ENCODE results near the gene LAS1L. TPM values are rescaled to one million over a fixed set of nuclear protein-coding genes. Genes with fewer than 3 reads are reported as not detected.
"Not testable (repeated sequence)": the region's sequence is repeated elsewhere in the genome, so short reads cannot be mapped to it uniquely, and the experiment has no call there.

The LAS1L gene
- total RNA-seq, 2 experiments from 2014 or later = 47.4 to 51.6 TPM

DNA sequence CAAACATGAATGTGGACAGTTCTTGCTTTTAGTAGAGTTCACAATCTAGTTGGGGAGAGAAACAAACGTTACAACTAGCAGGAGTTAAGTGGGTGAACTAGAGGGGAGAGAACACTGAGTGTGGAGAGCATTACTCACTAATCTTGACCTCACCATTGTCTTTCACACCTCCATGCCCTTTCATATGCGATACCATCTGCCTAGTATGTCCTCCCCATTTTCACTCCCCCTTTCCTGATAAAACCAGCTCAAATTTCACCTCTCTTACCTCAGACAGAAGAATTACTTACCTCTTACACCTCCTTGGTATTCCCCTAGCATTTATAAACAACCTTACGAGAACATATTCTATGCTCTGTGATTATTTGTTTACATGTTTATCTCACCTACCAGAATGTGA lies 53.6 kb downstream of the LAS1L start:
- Histone ChIP-seq H3K27ac (ENCODE audit: low read depth in 1 of 2, low read length in 2 of 2) (no peak overlapping the region), H3K36me3 (ENCODE audit: insufficient read depth, low read length) (no peaks in the 10 kb centered on the region), H3K4me3 (ENCODE audit: low read length) (no peak overlapping the region), H3K9me3 (ENCODE audit: control insufficient read depth in 1 of 2, insufficient read depth in 1 of 2, low read length in 2 of 2) (no peaks in the 10 kb centered on the region), H3K4me1 (ENCODE audit: insufficient read depth, low read length) (no peaks in the 10 kb centered on the region), H3K27me3 (ENCODE audit: control insufficient read depth in 1 of 2, insufficient read depth in 2 of 2, low read length in 2 of 2) (no peaks in the 10 kb centered on the region)
- no peak for DNase-seq
- peaks cover 2% of the 10 kb centered on the region for H3K9me3 Mint-ChIP-seq
- no peak for ATAC-seq (ENCODE audit: poor library complexity)
- no peaks in the 10 kb centered on the region for H3K4me1 Mint-ChIP-seq (ENCODE audit: low read depth)
- TF ChIP-seq, protein P1, sequence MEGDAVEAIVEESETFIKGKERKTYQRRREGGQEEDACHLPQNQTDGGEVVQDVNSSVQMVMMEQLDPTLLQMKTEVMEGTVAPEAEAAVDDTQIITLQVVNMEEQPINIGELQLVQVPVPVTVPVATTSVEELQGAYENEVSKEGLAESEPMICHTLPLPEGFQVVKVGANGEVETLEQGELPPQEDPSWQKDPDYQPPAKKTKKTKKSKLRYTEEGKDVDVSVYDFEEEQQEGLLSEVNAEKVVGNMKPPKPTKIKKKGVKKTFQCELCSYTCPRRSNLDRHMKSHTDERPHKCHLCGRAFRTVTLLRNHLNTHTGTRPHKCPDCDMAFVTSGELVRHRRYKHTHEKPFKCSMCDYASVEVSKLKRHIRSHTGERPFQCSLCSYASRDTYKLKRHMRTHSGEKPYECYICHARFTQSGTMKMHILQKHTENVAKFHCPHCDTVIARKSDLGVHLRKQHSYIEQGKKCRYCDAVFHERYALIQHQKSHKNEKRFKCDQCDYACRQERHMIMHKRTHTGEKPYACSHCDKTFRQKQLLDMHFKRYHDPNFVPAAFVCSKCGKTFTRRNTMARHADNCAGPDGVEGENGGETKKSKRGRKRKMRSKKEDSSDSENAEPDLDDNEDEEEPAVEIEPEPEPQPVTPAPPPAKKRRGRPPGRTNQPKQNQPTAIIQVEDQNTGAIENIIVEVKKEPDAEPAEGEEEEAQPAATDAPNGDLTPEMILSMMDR (IDR thresholded peaks at IDR 0.05) = no peak
- no peaks in the 10 kb centered on the region for H3K27me3 Mint-ChIP-seq
- H3K27ac Mint-ChIP-seq = no peak overlapping the region
- POLR2A ChIA-PET = no interaction called here
- H3K4me3 Mint-ChIP-seq = no peak overlapping the region
- CTCF ChIA-PET = no interaction called here
- intact Hi-C loops (cut with DNase I, micrococcal nuclease) = no loop called here
- H3K36me3 Mint-ChIP-seq (ENCODE audit: low read depth) = peaks cover 22% of the 10 kb centered on the region

DNA sequence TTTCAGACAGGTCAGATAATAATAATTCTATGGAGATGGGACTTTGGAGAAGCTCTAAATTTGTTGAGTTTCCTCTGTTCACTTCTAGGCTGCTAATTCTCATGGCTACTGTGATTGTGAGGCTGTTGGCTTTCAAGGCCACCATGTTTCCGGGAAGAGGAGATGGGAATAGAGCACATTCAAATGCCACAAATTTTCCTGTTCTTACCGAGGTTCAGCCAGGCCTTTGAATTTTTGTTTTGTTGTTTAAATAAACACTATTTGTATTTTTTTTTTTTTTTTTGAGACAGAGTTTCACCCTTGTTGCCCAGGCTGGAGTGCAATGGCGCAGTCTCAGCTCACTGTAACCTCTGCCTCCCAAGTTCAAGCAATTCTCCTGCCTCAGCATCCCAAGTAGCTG lies 55.5 kb downstream of the LAS1L start:
- H3K27me3 ChIP-seq (ENCODE audit: control insufficient read depth in 1 of 2, insufficient read depth in 2 of 2, low read length in 2 of 2); H3K27ac Mint-ChIP-seq; intact Hi-C loops (cut with DNase I, micrococcal nuclease); CTCF ChIA-PET; H3K9me3 Mint-ChIP-seq; H3K4me1 ChIP-seq (ENCODE audit: insufficient read depth, low read length); H3K36me3 ChIP-seq (ENCODE audit: insufficient read depth, low read length); H3K4me1 Mint-ChIP-seq (ENCODE audit: low read depth); H3K27ac ChIP-seq (ENCODE audit: low read depth in 1 of 2, low read length in 2 of 2); POLR2A ChIA-PET; DNase-seq; H3K4me3 ChIP-seq (ENCODE audit: low read length); H3K9me3 ChIP-seq (ENCODE audit: control insufficient read depth in 1 of 2, insufficient read depth in 1 of 2, low read length in 2 of 2); H3K4me3 Mint-ChIP-seq; H3K27me3 Mint-ChIP-seq; ATAC-seq (ENCODE audit: poor library complexity): not testable (repeated sequence)
- peaks cover 29% of the 10 kb centered on the region for H3K36me3 Mint-ChIP-seq (ENCODE audit: low read depth)

DNA sequence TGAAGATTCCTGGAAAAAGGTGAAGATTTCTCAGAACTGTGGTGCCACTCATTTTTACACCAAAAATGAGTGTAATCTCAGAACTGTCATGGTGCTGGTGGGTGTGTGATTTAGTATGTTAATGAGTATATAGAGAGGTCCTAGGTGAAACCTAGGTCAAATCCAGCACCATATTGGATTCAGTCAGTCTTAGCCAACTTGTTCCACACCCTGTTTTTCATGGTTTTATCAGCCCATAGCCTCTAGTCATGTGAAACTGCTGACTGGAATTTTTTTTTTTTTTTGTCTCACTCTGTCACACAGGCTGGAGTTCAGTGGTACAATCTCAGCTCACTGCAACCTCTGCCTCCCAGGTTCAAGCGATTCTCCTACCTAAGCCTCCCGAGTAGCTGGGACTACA lies 58.0 kb downstream of the LAS1L start:
- POLR2A ChIA-PET = no interaction called here
- intact Hi-C loops (cut with DNase I, micrococcal nuclease) = no loop called here
- H3K9me3 Mint-ChIP-seq = peaks cover 6% of the 10 kb centered on the region
- H3K27me3 Mint-ChIP-seq = no peaks in the 10 kb centered on the region
- TF ChIP-seq, protein P1 (IDR thresholded peaks at IDR 0.05) = no peak
- H3K4me1 Mint-ChIP-seq (ENCODE audit: low read depth) = no peaks in the 10 kb centered on the region
- no peak overlapping the region for H3K27ac Mint-ChIP-seq
- ATAC-seq (ENCODE audit: poor library complexity) (no peak), DNase-seq (no peak)
- CTCF ChIA-PET = no interaction called here
- H3K4me3 ChIP-seq (ENCODE audit: low read length) = no peak overlapping the region
- no peaks in the 10 kb centered on the region for H3K4me1 ChIP-seq (ENCODE audit: insufficient read depth, low read length)
- no peaks in the 10 kb centered on the region for H3K36me3 ChIP-seq (ENCODE audit: insufficient read depth, low read length)
- H3K4me3 Mint-ChIP-seq = no peak overlapping the region
- no peaks in the 10 kb centered on the region for H3K27me3 ChIP-seq (ENCODE audit: control insufficient read depth in 1 of 2, insufficient read depth in 2 of 2, low read length in 2 of 2)
- no peaks in the 10 kb centered on the region for H3K9me3 ChIP-seq (ENCODE audit: control insufficient read depth in 1 of 2, insufficient read depth in 1 of 2, low read length in 2 of 2)
- peaks cover 29% of the 10 kb centered on the region for H3K36me3 Mint-ChIP-seq (ENCODE audit: low read depth)
- no peak overlapping the region for H3K27ac ChIP-seq (ENCODE audit: low read depth in 1 of 2, low read length in 2 of 2)

DNA sequence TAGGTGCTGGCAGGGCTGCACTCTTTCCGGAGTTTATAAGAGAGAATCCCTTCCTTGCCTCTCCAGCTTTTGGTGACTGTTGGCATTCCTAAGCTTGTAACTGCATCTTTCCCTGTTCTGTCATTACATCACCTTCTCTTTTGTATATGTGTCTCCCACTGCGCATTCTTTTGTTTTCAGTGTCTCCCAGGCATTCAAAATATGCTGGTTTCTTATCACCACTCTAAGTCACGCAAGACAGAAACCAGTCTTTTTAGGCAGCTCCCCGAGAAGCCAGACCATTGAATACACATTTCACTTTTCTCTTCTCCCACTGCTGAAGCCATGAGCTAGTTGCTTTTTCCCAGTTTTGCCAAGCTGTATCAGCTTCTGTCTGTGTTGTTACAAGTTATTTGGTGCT lies 71.0 kb downstream of the LAS1L start:
- Mint-ChIP-seq H3K9me3 (peaks cover 3% of the 10 kb centered on the region), H3K27me3 (no peaks in the 10 kb centered on the region), H3K4me1 (ENCODE audit: low read depth) (no peaks in the 10 kb centered on the region), H3K4me3 (no peak overlapping the region), H3K36me3 (ENCODE audit: low read depth) (no peaks in the 10 kb centered on the region), H3K27ac (no peak overlapping the region)
- ATAC-seq (ENCODE audit: poor library complexity) (no peak), DNase-seq (no peak)
- Histone ChIP-seq H3K4me1 (ENCODE audit: insufficient read depth, low read length) (no peaks in the 10 kb centered on the region), H3K9me3 (ENCODE audit: control insufficient read depth in 1 of 2, insufficient read depth in 1 of 2, low read length in 2 of 2) (peaks cover 0 to 6% of the 10 kb centered on the region in 2 experiments), H3K4me3 (ENCODE audit: low read length) (no peak overlapping the region), H3K27ac (ENCODE audit: low read depth in 1 of 2, low read length in 2 of 2) (no peak overlapping the region), H3K36me3 (ENCODE audit: insufficient read depth, low read length) (no peaks in the 10 kb centered on the region), H3K27me3 (ENCODE audit: control insufficient read depth in 1 of 2, insufficient read depth in 2 of 2, low read length in 2 of 2) (no peaks in the 10 kb centered on the region)
- intact Hi-C loops (cut with DNase I, micrococcal nuclease) = no loop called here
- POLR2A ChIA-PET = no interaction called here
- CTCF ChIA-PET = interaction anchor here (0.5 kb wide), 1 partner anchor 33 kb away, joined by 3 read pairs; no protein-coding TSS in a partner anchor
- TF ChIP-seq, protein P1 (IDR thresholded peaks at IDR 0.05) = no peak
